ENCODE measurements around the gene TUFT1. TPM values are rescaled to one million over a fixed set of nuclear protein-coding genes. Genes with fewer than 3 reads are reported as not detected.

The TUFT1 gene
- total and polyA plus RNA-seq, 10 of the 15 experiments (the other 5 are each of a cell fraction or from before 2014, with no cell fraction given) = 0.08 to 4.3 (median 3.2) TPM

DNA sequence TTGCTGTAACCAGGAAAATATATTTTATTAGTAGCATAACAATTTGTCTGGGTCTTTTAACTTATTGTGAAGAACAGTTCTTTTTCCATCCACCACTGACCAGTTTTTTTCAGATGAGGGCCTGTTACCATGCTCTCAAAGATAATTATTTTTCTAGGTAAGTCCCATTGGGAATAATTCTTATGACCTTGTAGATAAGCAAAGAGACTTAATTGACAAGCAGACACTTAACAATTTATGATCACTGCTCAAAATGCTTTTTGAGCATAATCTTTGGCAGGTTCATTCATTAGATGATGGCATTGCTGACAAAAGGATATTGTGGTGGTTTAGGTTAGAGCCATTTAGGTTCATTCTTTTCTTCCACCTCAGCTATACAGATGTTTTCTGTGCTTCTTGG lies 78.4 kb downstream of the TUFT1 start:
- CTCF ChIA-PET = interaction anchor here (1.4 to 2.9 kb wide), 2 partner anchors 10 to 25 kb away, joined by 4 to 15 read pairs; no protein-coding TSS in a partner anchor
- no peak overlapping the region for H3K9ac ChIP-seq (ENCODE audit: control insufficient read depth, insufficient read depth, low read length)
- H4K20me1 ChIP-seq (ENCODE audit: control insufficient read depth, insufficient read depth) = no peaks in the 10 kb centered on the region
- no peaks in the 10 kb centered on the region for H3K9me3 ChIP-seq (replicated peaks; ENCODE audit: control insufficient read depth, insufficient read depth, low read length)
- no peak for ATAC-seq
- FAIRE-seq = no peak
- intact Hi-C loops (cut with micrococcal nuclease; ENCODE audit: unreplicated experiment) (loop anchor here (5.0 kb wide), 1 partner anchor 104 kb away; the partner anchor contains the start of gene RIIAD1), in situ Hi-C loops (cut with MboI) (no loop called here)
- BruUV-seq (replicated peaks) = no TSS peak
- SMC1A ChIA-PET (ENCODE audit: uncharacterized antibody, unreplicated experiment) = interaction anchor here (1.4 to 1.8 kb wide), 2 partner anchors 8 to 10 kb away, joined by 5 read pairs; no protein-coding TSS in a partner anchor
- no peak overlapping the region for H3K27ac ChIP-seq (ENCODE audit: control insufficient read depth, insufficient read depth)
- H3K36me3 ChIP-seq (ENCODE audit: control insufficient read depth in 2 of 2, insufficient read depth in 2 of 2, low read length in 1 of 2) = no peaks in the 10 kb centered on the region
- POLR2A ChIA-PET = interaction anchor here (0.6 kb wide), 1 partner anchor 441 kb away, joined by 3 read pairs; no protein-coding TSS in a partner anchor
- no peak overlapping the region for H3K4me2 ChIP-seq (ENCODE audit: control insufficient read depth, insufficient read depth)
- H2AFZ ChIP-seq (ENCODE audit: control insufficient read depth, low read depth, low read length) = no peak overlapping the region
- RAD21 ChIA-PET (ENCODE audit: unreplicated experiment) = interaction anchor here (1.1 kb wide), 1 partner anchor 9 kb away, joined by 3 read pairs; no protein-coding TSS in a partner anchor
- H3K79me2 ChIP-seq (ENCODE audit: control insufficient read depth, insufficient read depth, low read length) = peaks cover 9% of the 10 kb centered on the region
- no peak for DNase-seq (ENCODE audit: low read depth, low spot score)
- H3K4me1 ChIP-seq (ENCODE audit: control insufficient read depth, insufficient read depth, low read length) = peaks cover 19% of the 10 kb centered on the region
- H3K27me3 ChIP-seq (replicated peaks in 1 of 2; ENCODE audit: control insufficient read depth in 2 of 2, insufficient read depth in 2 of 2, low read length in 1 of 2) = no peaks in the 10 kb centered on the region
- H3K4me3 ChIP-seq = no peak overlapping the region
- TF ChIP-seq GATAD2B (conservative IDR thresholded peaks at IDR 0.05; ENCODE audit: low read depth) (no peak), ATF7 (IDR thresholded peaks at IDR 0.05; ENCODE audit: low read depth) (no peak), SMAD5 (IDR thresholded peaks at IDR 0.05; ENCODE audit: low read depth) (no peak), EGR1 (IDR thresholded peaks at IDR 0.05; ENCODE audit: borderline replicate concordance in 1 of 2, low read depth in 2 of 2, low read length in 2 of 2) (no peak), POU2F2 (IDR thresholded peaks at IDR 0.05; ENCODE audit: borderline replicate concordance, low read depth, low read length) (no peak), SPI1 (IDR thresholded peaks at IDR 0.05; ENCODE audit: borderline replicate concordance, insufficient read depth, low read depth, low read length) (no peak)
- TF ChIP-seq, protein P1, sequence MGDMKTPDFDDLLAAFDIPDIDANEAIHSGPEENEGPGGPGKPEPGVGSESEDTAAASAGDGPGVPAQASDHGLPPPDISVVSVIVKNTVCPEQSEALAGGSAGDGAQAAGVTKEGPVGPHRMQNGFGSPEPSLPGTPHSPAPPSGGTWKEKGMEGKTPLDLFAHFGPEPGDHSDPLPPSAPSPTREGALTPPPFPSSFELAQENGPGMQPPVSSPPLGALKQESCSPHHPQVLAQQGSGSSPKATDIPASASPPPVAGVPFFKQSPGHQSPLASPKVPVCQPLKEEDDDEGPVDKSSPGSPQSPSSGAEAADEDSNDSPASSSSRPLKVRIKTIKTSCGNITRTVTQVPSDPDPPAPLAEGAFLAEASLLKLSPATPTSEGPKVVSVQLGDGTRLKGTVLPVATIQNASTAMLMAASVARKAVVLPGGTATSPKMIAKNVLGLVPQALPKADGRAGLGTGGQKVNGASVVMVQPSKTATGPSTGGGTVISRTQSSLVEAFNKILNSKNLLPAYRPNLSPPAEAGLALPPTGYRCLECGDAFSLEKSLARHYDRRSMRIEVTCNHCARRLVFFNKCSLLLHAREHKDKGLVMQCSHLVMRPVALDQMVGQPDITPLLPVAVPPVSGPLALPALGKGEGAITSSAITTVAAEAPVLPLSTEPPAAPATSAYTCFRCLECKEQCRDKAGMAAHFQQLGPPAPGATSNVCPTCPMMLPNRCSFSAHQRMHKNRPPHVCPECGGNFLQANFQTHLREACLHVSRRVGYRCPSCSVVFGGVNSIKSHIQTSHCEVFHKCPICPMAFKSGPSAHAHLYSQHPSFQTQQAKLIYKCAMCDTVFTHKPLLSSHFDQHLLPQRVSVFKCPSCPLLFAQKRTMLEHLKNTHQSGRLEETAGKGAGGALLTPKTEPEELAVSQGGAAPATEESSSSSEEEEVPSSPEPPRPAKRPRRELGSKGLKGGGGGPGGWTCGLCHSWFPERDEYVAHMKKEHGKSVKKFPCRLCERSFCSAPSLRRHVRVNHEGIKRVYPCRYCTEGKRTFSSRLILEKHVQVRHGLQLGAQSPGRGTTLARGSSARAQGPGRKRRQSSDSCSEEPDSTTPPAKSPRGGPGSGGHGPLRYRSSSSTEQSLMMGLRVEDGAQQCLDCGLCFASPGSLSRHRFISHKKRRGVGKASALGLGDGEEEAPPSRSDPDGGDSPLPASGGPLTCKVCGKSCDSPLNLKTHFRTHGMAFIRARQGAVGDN (IDR thresholded peaks at IDR 0.05) = no peak
- TF ChIP-seq, protein P2, sequence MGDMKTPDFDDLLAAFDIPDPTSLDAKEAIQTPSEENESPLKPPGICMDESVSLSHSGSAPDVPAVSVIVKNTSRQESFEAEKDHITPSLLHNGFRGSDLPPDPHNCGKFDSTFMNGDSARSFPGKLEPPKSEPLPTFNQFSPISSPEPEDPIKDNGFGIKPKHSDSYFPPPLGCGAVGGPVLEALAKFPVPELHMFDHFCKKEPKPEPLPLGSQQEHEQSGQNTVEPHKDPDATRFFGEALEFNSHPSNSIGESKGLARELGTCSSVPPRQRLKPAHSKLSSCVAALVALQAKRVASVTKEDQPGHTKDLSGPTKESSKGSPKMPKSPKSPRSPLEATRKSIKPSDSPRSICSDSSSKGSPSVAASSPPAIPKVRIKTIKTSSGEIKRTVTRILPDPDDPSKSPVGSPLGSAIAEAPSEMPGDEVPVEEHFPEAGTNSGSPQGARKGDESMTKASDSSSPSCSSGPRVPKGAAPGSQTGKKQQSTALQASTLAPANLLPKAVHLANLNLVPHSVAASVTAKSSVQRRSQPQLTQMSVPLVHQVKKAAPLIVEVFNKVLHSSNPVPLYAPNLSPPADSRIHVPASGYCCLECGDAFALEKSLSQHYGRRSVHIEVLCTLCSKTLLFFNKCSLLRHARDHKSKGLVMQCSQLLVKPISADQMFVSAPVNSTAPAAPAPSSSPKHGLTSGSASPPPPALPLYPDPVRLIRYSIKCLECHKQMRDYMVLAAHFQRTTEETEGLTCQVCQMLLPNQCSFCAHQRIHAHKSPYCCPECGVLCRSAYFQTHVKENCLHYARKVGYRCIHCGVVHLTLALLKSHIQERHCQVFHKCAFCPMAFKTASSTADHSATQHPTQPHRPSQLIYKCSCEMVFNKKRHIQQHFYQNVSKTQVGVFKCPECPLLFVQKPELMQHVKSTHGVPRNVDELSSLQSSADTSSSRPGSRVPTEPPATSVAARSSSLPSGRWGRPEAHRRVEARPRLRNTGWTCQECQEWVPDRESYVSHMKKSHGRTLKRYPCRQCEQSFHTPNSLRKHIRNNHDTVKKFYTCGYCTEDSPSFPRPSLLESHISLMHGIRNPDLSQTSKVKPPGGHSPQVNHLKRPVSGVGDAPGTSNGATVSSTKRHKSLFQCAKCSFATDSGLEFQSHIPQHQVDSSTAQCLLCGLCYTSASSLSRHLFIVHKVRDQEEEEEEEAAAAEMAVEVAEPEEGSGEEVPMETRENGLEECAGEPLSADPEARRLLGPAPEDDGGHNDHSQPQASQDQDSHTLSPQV (IDR thresholded peaks at IDR 0.05) = no peak
- TF ChIP-seq, protein P3, sequence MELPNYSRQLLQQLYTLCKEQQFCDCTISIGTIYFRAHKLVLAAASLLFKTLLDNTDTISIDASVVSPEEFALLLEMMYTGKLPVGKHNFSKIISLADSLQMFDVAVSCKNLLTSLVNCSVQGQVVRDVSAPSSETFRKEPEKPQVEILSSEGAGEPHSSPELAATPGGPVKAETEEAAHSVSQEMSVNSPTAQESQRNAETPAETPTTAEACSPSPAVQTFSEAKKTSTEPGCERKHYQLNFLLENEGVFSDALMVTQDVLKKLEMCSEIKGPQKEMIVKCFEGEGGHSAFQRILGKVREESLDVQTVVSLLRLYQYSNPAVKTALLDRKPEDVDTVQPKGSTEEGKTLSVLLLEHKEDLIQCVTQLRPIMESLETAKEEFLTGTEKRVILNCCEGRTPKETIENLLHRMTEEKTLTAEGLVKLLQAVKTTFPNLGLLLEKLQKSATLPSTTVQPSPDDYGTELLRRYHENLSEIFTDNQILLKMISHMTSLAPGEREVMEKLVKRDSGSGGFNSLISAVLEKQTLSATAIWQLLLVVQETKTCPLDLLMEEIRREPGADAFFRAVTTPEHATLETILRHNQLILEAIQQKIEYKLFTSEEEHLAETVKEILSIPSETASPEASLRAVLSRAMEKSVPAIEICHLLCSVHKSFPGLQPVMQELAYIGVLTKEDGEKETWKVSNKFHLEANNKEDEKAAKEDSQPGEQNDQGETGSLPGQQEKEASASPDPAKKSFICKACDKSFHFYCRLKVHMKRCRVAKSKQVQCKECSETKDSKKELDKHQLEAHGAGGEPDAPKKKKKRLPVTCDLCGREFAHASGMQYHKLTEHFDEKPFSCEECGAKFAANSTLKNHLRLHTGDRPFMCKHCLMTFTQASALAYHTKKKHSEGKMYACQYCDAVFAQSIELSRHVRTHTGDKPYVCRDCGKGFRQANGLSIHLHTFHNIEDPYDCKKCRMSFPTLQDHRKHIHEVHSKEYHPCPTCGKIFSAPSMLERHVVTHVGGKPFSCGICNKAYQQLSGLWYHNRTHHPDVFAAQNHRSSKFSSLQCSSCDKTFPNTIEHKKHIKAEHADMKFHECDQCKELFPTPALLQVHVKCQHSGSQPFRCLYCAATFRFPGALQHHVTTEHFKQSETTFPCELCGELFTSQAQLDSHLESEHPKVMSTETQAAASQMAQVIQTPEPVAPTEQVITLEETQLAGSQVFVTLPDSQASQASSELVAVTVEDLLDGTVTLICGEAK (IDR thresholded peaks at IDR 0.05; ENCODE audit: borderline replicate concordance) = no peak
- TF ChIP-seq, protein P4, sequence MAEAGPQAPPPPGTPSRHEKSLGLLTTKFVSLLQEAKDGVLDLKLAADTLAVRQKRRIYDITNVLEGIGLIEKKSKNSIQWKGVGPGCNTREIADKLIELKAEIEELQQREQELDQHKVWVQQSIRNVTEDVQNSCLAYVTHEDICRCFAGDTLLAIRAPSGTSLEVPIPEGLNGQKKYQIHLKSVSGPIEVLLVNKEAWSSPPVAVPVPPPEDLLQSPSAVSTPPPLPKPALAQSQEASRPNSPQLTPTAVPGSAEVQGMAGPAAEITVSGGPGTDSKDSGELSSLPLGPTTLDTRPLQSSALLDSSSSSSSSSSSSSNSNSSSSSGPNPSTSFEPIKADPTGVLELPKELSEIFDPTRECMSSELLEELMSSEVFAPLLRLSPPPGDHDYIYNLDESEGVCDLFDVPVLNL (IDR thresholded peaks at IDR 0.05; ENCODE audit: low read depth, low read length) = no peak

Data from GM12878 (cell line).